Transverse colon (tissue), 4 donors: ENCODE measurements around the gene SNX32. TPM values are rescaled to one million over a fixed set of nuclear protein-coding genes. Genes with fewer than 3 reads are reported as not detected.

Experiments
- DNase-seq: peaks from one replicate; pipeline ENCODE4 v3.0.0-alpha.2; 2019
- H3K27ac ChIP-seq, 4 donors: fragments of 200-600 bp; sonication (generic); 2 replicates each; pipeline ENCODE4 v1.5.1; 2016 to 2018; ENCODE audit warnings: inconsistent platforms in 4 of 4
- H3K27me3 ChIP-seq: fragments of 200-600 bp; sonication (generic); 2 replicates; pipeline ENCODE4 v1.5.1; 2017; ENCODE audit warnings: inconsistent platforms
- H3K36me3 ChIP-seq, 4 donors: fragments of 200-600 bp; sonication (generic); 2 replicates each; pipeline ENCODE4 v1.5.1; 2017 to 2019; ENCODE audit warnings: inconsistent platforms in 4 of 4
- H3K4me1 ChIP-seq, 4 donors: fragments of 200-600 bp; sonication (generic); 2 replicates each; pipeline ENCODE4 v1.5.1; 2017 to 2020; ENCODE audit warnings: inconsistent platforms in 4 of 4
- H3K4me3 ChIP-seq, 4 donors: fragments of 200-600 bp; sonication (generic); 1 replicate in 1 of 4; 2 replicates in 3 of 4; pipeline versions ENCODE4 v1.5.1 to v1.6.1; 2017 to 2019; ENCODE audit warnings: inconsistent platforms in 4 of 4
- H3K9me3 ChIP-seq, 2 donors: fragments of 200-600 bp; sonication (generic); 2 replicates each; pipeline ENCODE4 v1.5.1; 2017 to 2019; ENCODE audit warnings: inconsistent platforms in 2 of 2
- EP300 ChIP-seq: sonication (generic); formaldehyde crosslinking; IDR thresholded peaks from one replicate; pipeline ENCODE4 v1.6.1; 2017; ENCODE audit warnings: antibody characterized with exemption, low read depth
- POLR2A ChIP-seq: fragments of 450-650 bp; IDR thresholded peaks from one replicate; pipeline ENCODE4 v1.6.1; 2016; ENCODE audit warnings: antibody characterized with exemption, mild to moderate bottlenecking, moderate library complexity
- POLR2AphosphoS5 ChIP-seq, 3 donors: sonication (generic); formaldehyde crosslinking; IDR thresholded peaks; one replicate each; pipeline ENCODE4 v1.6.1; 2016; ENCODE audit warnings: antibody characterized with exemption in 3 of 3
- WGBS, 2 donors: methylation state at CpG; one replicate each; pipeline ENCODE4 v1.1.5; 2018; ENCODE audit warnings: low coverage in 1 of 2; 5-methylcytosine and 5-hydroxymethylcytosine counted together
- in situ Hi-C, 4 donors: fragments of 200-750 bp; cut with MboI; loops; one replicate each; pipeline versions ENCODE4 v1.15.0 to v1.15.1; 2017; ENCODE audit warnings: low sequenced_read_pairs in 3 of 4, low pct_ligation_motif_present in 1 of 4, low pct_unique_long_range_greater_than_20kb in 1 of 4
- intact Hi-C: fragments of 100-400 bp; cut with DNase I; formaldehyde crosslinking; loops from one replicate; pipeline ENCODE4 v1.15.1; 2023; ENCODE audit warnings: low total_unique reads
- total RNA-seq, 4 donors: library from RNA; depleted of rRNA; stranded (reverse); fragments of >200 nt; gene quantifications; one replicate each; pipeline ENCODE4 v1.1.0, GENCODE V29; 2016
- TF ChIP-seq, protein P1 (sequence below), 5 experiments: fragments of 200-600 bp in 3 of 5; fragments of 450-650 bp in 2 of 5; sonication (generic) in 3 of 5; IDR thresholded peaks; 1 replicate in 2 of 5; 2 replicates in 3 of 5; pipeline ENCODE4 v1.5.1; 2016 to 2017; ENCODE audit warnings: antibody characterized with exemption in 5 of 5, inconsistent platforms in 3 of 5, mild to moderate bottlenecking in 2 of 5, moderate library complexity in 1 of 5

Gene SNX32
- total RNA-seq, 4 donors from 2014 or later, result 0.60 to 10.0 (median 1.6) TPM; not detected in 1

DNA sequence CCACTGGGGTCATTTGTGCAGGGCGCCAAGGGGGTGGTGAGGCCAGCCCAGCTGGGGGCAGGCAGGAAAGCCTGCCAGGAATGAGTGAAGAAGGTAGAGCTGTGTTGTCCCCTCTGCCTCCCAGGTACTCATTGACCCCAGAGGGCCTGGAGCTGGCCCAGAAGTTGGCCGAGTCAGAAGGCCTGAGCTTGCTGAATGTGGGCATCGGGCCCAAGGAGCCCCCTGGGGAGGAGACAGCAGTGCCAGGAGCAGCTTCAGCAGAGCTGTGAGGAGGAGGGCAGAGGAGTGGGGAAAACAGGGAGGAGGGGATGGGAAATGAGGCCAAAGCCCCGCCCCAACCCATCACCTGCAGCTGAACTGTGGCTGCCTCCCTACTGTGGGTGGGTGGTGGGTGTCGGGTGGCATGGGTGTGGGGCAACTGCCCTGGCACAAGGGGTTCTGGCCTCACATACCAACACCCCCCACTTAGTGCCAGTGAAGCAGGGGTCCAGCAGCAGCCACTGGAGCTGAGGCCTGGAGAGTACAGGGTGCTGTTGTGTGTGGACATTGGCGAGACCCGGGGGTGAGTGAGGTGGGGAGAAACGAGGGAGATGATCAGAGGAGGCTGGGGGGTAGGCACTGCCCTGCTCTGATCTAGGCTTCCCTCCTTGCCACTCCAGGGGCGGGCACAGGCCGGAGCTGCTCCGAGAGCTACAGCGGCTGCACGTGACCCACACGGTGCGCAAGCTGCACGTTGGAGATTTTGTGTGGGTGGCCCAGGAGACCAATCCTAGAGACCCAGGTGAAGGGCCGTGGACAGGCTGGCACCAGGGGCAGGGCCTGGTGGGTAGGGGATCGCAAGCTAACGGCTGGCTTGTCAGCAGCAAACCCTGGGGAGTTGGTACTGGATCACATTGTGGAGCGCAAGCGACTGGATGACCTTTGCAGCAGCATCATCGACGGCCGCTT is 29.5 kb downstream of the SNX32 start:
- Histone ChIP-seq H3K4me1 (peaks cover 17 to 32% (median 24%) of the 10 kb centered on the region in 4 donors), H3K27ac (no peak overlapping the region), H3K27me3 (no peaks in the 10 kb centered on the region), H3K9me3 (no peaks in the 10 kb centered on the region), H3K4me3 (no peak overlapping the region), H3K36me3 (peaks cover 0 to 24% (median 10%) of the 10 kb centered on the region in 4 donors)
- in situ Hi-C loops (no loop called here), intact Hi-C loops (no loop called here)
- WGBS, 2 donors, result 90% methylated on average over 24 of the region's 24 CpGs; no CpG with 5 or more reads in 1 of the 2 donors
- no peak for DNase-seq
- TF ChIP-seq POLR2A (no peak), EP300 (no peak)

DNA sequence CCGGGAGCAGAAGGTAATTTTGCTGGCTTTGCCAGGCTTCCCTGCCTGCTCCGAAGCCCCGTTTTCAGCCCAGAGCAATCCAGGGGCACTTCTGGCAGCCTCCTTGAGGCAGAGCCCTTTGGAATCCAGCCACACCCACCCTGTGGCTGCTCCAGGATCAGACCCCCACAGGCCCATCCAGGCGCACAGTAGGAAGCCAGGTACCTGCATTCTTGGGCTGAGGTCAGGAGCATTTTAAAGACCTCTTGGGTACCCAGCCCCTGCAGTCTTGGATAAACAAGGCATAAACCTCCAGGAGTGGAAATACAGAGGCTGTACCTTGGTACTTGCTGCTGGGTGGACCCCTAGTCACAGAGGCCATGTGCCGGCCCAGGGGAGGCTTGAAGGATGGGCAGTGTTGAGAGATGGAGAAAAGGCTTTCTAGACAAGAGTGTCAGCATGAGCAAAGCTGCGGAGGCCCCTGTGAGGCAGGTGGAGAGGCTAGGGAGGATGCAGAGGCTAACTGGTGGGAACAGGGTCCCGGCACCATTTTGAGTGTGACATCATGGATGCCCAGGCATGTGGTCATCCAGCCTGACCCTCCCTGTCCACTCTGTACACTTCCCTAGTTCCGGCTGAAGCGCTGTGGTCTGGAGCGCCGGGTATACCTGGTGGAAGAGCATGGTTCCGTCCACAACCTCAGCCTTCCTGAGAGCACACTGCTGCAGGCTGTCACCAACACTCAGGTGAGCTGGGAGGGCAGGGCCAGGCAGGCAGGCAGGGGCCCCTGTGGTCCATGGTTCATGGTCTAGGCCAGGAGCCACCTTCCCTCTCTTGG is 30.3 kb downstream of the SNX32 start:
- H3K9me3 ChIP-seq, result no peaks in the 10 kb centered on the region
- WGBS, 2 donors, result 84% methylated on average over 12 of the region's 12 CpGs; no CpG with 5 or more reads in 1 of the 2 donors
- H3K27me3 ChIP-seq, result no peaks in the 10 kb centered on the region
- no peak for TF ChIP-seq POLR2A
- no peak for TF ChIP-seq POLR2AphosphoS5 (IDR thresholded peaks at IDR 0.05)
- no peak for TF ChIP-seq EP300
- TF ChIP-seq, protein P1, sequence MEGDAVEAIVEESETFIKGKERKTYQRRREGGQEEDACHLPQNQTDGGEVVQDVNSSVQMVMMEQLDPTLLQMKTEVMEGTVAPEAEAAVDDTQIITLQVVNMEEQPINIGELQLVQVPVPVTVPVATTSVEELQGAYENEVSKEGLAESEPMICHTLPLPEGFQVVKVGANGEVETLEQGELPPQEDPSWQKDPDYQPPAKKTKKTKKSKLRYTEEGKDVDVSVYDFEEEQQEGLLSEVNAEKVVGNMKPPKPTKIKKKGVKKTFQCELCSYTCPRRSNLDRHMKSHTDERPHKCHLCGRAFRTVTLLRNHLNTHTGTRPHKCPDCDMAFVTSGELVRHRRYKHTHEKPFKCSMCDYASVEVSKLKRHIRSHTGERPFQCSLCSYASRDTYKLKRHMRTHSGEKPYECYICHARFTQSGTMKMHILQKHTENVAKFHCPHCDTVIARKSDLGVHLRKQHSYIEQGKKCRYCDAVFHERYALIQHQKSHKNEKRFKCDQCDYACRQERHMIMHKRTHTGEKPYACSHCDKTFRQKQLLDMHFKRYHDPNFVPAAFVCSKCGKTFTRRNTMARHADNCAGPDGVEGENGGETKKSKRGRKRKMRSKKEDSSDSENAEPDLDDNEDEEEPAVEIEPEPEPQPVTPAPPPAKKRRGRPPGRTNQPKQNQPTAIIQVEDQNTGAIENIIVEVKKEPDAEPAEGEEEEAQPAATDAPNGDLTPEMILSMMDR (IDR thresholded peaks at IDR 0.05), result no peak
- intact Hi-C loops, result no loop called here
- in situ Hi-C loops, result no loop called here
- peaks cover 0 to 24% (median 10%) of the 10 kb centered on the region in 4 donors for H3K36me3 ChIP-seq
- peaks cover 17 to 27% (median 20%) of the 10 kb centered on the region in 4 donors for H3K4me1 ChIP-seq
- H3K4me3 ChIP-seq, result no peak overlapping the region
- no peak overlapping the region for H3K27ac ChIP-seq
- DNase-seq, result no peak

DNA sequence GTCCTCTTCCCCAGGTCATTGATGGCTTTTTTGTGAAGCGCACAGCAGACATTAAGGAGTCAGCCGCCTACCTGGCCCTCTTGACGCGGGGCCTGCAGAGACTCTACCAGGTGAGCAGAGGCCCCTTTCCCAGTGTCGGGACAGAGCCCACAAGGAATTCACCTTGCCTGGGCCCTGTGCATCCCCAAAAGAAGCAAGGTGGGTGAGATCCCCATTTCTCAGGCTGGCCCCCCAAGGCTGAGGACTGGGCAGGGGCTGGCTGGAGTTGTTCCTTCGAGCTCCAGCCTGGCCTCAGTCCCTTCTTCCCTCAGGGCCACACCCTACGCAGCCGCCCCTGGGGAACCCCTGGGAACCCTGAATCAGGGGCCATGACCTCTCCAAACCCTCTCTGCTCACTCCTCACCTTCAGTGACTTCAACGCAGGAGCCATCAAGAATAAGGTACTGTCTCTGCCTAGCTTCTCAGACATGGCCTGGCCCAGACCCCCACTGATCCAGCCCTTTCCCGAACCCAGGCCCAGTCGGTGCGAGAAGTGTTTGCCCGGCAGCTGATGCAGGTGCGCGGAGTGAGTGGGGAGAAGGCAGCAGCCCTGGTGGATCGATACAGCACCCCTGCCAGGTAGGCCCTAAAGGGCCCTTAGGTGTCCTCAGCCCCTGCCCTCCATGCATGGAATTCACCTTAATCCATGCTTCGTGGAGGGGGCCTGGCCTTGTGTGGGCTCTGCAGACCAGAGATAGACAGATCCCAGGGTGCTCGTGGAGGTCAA is 31.1 kb downstream of the SNX32 start:
- WGBS, 2 donors, result 88% methylated on average over 18 of the region's 18 CpGs; no CpG with 5 or more reads in 1 of the 2 donors
- no peak for DNase-seq
- H3K9me3 ChIP-seq, result no peaks in the 10 kb centered on the region
- intact Hi-C loops, result no loop called here
- in situ Hi-C loops, result no loop called here
- peaks cover 14 to 20% (median 17%) of the 10 kb centered on the region in 4 donors for H3K4me1 ChIP-seq
- H3K4me3 ChIP-seq, result no peak overlapping the region
- peaks cover 0 to 24% (median 10%) of the 10 kb centered on the region in 4 donors for H3K36me3 ChIP-seq
- H3K27me3 ChIP-seq, result no peaks in the 10 kb centered on the region
- no peak overlapping the region for H3K27ac ChIP-seq
- TF ChIP-seq, protein P1 (IDR thresholded peaks at IDR 0.05), result no peak
- no peak for TF ChIP-seq EP300
- no peak for TF ChIP-seq POLR2A
- no peak for TF ChIP-seq POLR2AphosphoS5 (IDR thresholded peaks at IDR 0.05)

DNA sequence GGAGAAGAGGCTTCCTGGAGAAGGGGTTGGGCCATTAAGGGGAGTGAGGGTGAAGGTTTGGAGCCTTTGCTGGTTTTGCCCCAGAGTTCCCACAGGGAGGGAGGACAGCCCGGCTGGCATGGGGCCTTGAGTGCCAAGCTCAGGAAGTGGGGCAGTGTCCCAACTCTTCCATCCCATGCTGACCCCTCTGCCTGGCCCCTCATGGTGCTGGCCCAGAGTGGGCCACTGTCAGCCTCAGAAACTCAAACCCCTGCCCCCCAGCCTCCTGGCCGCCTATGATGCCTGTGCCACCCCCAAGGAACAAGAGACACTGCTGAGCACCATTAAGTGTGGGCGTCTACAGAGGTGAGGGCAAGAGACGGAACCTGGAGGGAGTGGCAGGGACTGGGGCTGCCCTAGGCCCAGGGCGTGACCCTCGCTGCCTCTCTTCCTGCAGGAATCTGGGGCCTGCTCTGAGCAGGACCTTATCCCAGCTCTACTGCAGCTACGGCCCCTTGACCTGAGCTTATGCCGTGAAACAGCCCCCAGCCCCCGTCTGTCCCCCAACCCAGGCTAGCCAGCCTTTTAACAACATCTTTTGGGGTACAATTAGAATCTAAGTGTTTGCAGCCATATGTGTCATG is 31.9 kb downstream of the SNX32 start:
- Histone ChIP-seq H3K4me3 (no peak overlapping the region), H3K9me3 (no peaks in the 10 kb centered on the region), H3K36me3 (peaks cover 0 to 24% (median 10%) of the 10 kb centered on the region in 4 donors), H3K27ac (no peak overlapping the region), H3K27me3 (no peaks in the 10 kb centered on the region), H3K4me1 (peaks cover 11 to 23% (median 17%) of the 10 kb centered on the region in 4 donors)
- TF ChIP-seq POLR2AphosphoS5 (IDR thresholded peaks at IDR 0.05), result no peak
- TF ChIP-seq, protein P1 (IDR thresholded peaks at IDR 0.05), result no peak
- TF ChIP-seq EP300, result no peak
- no peak for TF ChIP-seq POLR2A
- DNase-seq, result no peak
- 78% methylated on average over 9 of the region's 9 CpGs; no CpG with 5 or more reads in 1 of the 2 donors for WGBS, 2 donors
- intact Hi-C loops, result no loop called here
- in situ Hi-C loops, result no loop called here
